Fibroblast of skin of left biceps (primary cell): Measurements from ENCODE around the gene NPBWR2.
"Not testable (repeated sequence)": the region's sequence is repeated elsewhere in the genome, so short reads cannot be mapped to it uniquely, and the experiment has no call there.

Source experiments
- DNase-seq, 2 experiments: peaks; one replicate each; pipeline ENCODE4 v3.0.0-alpha.2; 2013; ENCODE audit warnings: low read depth in 2 of 2

The NPBWR2 gene

DNA sequence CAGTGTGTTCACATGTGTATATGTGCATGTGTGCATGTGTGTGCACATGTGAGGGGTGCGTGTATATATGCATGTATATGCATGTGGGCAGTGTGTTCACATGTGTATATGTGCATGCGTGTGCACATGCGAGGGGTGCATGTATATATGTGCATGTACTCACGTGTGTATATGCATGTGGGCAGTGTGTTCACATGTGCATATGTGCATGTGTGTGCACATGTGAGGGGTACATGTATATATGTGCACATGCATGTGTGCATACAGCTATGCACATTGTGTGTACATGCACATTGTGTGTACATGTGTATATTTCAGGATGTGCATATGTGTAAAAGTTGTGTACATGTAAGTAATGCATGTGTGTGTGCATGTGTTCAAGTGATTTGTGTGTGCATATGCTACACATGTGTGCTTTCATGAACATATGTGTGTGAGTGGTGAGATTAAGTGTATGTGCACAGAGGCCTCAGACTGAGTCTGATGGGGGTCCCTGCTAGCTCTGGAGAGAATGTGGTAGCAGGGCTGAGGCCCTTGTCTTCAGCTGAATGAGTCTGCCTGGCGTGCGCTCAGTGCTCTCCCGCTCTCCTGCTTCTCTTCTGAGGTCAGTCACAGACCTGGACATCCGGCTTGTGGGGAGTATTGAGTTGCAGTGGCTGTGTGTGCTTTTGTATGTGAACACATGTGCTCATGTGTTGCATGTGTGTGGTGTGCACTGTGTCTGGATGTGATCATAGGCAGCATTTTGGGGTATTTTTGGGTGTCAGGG lies 37.0 kb upstream of the NPBWR2 start:
- DNase-seq: no peak

- no peak for DNase-seq
Observed at GRCh38 chr20:64143018-64143801, 35.8 kb upstream of the NPBWR2 start.

DNA sequence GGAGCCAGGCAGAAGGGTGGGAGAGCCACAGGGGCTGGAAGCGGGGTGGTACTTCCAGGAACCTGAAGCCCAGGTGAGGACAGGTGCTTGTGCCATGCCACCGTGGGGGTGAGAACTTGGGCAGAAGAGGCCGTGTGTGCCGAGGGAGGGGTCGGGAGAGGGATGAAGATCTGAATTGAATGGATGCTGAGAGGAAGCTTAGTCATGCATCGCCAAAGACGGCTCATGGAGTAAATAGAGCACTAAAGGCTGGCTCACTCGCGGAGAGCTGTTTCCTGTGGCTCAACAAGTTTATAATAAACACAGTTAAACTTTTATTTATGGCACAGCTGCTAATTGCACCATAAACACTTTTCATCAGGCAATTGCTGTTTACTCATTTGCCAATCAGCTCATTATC lies 35.2 kb upstream of the NPBWR2 start:
- DNase-seq: no peak

DNA sequence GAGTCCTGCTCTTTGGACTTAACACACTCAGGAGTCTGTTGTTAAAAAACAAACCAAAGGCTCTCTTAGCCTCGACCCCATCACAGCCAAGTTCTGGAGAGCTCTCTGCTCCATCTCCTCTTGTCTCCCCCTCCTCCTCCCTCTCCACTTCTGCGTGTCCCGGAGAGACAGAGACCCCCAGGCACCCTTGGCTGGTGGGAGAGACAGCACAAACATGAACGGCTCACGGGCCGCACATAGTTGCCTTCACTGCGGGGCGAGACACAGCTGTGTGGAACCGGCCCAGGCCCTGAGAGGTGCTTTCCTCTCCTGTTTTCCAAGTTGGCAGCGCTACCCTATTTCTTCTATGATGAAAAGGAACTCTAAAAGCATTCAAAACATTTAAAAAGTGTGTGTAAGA lies 33.6 kb upstream of the NPBWR2 start:
- DNase-seq: no peak

- DNase-seq: no peak
Observed at GRCh38 chr20:64140061-64140931, 32.9 kb upstream of the NPBWR2 start.

DNA sequence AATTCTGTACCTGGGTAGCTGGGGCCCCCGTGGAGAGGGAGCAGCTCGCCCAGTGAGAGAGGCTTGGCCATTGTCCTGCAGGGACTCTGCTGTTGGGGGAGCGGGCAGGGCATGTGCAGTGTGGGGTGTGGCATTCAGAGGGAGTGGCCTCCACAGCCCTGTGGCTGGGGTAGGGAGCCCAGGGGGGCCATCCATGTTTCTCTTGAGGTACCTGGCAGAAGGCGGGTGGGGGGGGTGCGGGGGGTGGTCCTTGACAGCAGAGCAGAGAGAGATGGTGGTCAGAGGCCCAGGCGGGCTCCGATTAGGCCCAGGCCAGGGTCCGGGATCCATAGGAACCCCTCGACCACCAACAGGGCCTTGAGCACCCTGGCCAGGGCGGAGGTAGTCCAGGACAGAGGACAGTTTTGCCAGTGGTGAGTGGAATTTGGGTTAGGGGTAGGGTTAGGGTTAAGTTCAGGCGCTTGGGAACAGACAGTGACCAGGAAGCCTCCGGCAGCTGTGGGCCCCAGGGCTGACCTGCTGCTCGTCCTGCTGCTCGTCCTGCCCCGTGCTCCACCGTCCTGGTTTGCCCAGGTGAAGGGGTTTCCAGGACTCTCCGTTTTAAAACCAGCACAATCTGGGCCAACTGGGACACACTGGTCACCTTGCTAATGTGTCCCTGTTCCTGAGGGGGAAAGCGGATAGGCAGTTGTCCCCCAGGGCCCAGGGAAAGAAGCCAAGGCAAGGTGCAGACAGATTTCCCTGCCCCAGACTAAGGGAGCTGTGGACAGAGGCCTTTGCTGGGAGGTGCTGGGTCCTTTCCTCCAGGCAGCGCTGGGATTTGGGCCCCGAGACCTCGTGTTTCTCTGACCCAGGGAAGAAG lies 32.1 kb upstream of the NPBWR2 start:
- DNase-seq: no peak

GRCh38 chr20:64138276-64138815 lies 31.0 kb upstream of the NPBWR2 start:
- DNase-seq: no peak

DNA sequence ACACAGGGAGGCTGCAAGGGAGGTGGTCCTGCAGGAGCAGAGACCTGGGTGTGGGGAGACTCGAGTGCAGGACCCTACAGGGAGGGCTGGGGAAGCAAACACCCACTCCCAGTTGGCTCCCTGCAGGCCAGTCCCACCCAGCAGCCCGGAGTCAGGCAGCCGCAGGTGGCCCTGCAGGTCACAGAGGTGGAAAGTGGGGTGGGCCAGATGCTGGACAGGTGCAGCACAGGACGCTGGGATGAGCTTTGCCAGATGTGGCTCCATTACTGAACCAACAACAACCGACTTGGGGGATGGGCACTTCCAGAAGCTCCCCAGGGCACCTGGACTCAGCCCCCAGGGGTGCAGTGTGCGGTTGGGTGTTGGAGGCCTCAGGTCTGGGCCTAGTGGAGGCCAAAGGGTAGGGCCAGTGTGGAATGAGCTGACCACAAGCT lies 30.2 kb upstream of the NPBWR2 start:
- no peak for DNase-seq

DNA sequence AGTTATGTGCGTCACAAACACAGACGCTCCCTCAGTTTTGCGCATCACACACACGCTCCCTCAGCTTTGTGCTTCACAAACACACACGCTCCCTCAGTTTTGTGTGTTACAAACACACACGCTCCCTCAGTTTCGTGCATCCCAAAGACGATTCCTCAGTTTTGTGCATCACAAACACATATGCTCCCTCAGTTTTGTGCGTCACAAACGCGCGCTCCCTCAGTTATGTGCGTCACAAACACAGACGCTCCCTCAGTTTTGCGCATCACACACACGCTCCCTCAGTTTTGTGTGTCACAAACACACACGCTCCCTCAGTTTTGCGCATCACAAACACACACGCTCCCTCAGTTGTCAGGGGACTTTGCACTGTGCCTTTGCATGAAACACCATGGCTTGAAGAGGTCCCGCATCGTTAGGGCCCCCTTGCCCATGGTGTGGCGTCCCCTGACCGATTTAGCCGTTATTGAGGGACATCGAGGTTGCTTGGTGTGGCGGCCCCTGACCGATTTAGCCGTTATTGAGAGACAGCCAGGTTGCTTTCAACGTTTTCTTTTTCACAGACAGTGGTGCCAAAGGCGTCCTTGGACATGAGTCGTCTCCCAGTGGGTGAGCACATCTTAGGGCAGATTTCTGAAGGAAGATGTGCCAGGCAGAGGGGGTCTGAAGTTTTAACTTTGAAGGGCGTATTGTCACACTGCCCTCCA lies 28.8 kb upstream of the NPBWR2 start:
- no peak for DNase-seq

GRCh38 chr20:64134744-64135143 lies 27.4 kb upstream of the NPBWR2 start:
- DNase-seq: not testable (repeated sequence)

GRCh38 chr20:64133951-64134407 lies 26.6 kb upstream of the NPBWR2 start:
- no peak for DNase-seq

- no peak for DNase-seq
Observed at GRCh38 chr20:64131406-64131805, 24.0 kb upstream of the NPBWR2 start.

DNA sequence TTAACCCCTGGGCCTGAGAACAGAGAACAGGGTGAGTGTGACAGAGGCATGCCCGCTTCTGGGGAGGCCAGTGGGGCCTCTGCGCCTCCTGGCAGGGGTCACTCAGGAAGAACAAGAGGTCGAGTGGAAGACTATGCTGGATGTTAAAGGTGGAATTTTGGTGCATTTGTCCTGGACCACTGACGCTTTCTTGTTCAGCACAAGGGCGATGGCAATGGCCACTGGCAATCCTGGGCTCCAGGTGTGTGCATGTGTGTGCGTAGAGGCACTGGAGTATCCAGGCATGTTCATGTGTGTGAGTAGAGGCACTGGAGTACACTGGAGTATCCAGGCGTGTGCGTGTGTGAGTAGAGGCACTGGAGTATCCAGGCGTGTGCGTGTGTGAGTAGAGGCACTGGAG lies 23.5 kb upstream of the NPBWR2 start:
- DNase-seq: no peak

- DNase-seq: no peak
Observed at GRCh38 chr20:64130271-64130670, 22.9 kb upstream of the NPBWR2 start.

- DNase-seq: no peak
Observed at GRCh38 chr20:64129146-64129782, 21.9 kb upstream of the NPBWR2 start.

- DNase-seq: not testable (repeated sequence)
Observed at GRCh38 chr20:64123517-64123916, 16.2 kb upstream of the NPBWR2 start.

GRCh38 chr20:64122927-64123326 lies 15.6 kb upstream of the NPBWR2 start:
- not testable (repeated sequence) for DNase-seq

DNA sequence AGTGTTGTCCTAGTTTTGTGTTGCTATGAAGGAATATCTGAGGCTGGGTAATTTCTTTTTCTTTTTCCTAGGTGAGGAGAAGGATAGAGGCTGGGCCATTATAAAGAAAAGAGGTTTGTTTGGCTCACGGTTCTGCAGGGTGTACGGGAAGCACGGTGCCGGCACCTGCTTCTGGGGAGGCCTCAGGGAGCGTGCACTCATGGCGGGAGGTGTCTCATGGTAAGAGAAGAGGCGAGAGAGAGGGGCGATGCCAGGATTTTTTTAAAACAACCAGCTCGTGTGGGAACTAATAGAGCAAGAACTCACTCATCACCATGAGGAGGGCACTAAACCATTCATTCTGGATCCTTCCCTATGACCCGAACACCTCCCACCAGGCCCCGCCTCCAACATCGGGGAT lies 14.2 kb upstream of the NPBWR2 start:
- DNase-seq: no peak

GRCh38 chr20:64119681-64120341 lies 12.4 kb upstream of the NPBWR2 start:
- no peak for DNase-seq
